T-helper 9 cell (primary cell): ENCODE data around the gene LIPH.
A peak's percentile ranks its signal among the peaks of the same experiment; 100 is the strongest.
"Not testable (repeated sequence)": the region's sequence is repeated elsewhere in the genome, so short reads cannot be mapped to it uniquely, and the experiment has no call there.

Experiments
- DNase-seq: peaks from one replicate; pipeline ENCODE4 v3.0.0-alpha.2; 2020
- total RNA-seq, 2 donors: gene quantifications; one replicate each; lab custom pipeline; 2026; lab: John Stamatoyannopoulos, UW

LIPH gene
- total RNA-seq, result 0 reads per million in 2 donors

DNA sequence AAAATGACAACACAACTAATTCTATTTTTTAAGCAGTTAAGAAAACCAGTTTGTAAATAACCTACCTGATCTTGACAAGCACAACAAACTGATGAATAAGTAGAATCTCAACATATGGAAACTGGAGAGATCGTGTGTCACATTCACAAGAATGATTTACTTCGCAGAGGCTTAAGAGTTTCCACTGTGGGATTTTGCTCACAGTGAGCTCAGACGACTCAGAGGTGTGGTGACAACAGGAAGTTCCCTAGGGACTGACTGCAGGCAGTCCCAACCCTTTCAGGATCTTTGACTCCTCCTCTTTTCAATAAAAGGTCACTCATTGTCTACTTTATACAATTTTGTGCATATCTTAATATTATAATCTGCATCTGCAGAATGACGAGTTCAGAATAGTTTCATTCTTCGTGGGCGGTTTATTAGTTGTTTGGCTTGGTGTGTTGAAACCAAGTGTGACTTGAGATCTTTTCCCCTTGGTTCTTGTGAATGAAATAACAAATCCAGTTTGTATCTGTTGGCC lies at the start of gene LIPH:
LIPH (minus strand) TSS at position 231 of the 520 bp plus-strand sequence; CDS start at position 114, 117 bp downstream.
- DNase-seq, result no peak

DNA sequence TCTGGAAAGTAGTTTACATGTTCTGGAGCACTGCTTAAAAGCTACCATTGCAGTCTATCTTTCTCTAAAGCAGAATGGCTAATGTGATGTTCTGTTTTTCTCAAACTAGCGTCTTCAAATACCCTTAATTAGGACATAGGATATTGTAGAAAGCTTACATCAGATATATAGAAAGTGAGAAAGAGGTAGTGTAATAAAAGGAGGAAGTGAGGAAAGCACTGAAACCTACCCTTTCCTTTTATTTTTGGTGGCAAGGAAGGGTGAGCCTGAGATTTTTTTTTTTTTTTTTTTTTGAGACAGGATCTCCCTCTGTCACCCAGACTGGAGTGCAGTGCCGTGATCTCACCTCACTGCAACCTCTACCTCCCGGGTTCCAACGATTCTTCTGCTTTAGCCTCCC lies 43.1 kb upstream of the LIPH start:
- no peak for DNase-seq

DNA sequence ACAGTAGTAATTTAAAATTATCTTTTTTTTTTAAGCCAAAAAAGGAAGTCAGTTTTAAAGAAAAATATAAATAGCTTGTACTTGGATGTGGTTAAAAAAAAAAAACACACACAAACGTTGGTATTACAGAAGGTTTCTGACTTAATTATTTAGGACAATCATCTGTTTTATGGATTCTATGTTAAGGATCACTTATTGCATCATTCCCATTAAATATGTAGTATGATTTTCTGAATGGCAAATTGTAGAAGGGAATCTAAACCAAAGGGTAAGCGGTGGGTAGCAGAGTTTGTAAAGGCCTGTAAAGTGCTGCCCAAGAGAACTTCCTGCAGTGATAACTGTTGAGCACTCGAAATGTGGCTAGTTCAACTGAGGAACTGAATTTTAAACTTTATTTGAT lies 41.7 kb upstream of the LIPH start:
- DNase-seq, result no peak

GRCh38 chr3:185586686-185587039 lies 34.3 kb upstream of the LIPH start:
- DNase-seq, result no peak

GRCh38 chr3:185585859-185586685 lies 33.7 kb upstream of the LIPH start, which contains the start of gene SENP2:
Gene SENP2, plus strand, starts transcription at chr3:185586295. Its CDS starts 119 bp downstream, at chr3:185586414.
- DNase-seq, result peak; percentile 99

- DNase-seq, result no peak
Measured at GRCh38 chr3:185585518-185585858, 33.1 kb upstream of the LIPH start.

DNA sequence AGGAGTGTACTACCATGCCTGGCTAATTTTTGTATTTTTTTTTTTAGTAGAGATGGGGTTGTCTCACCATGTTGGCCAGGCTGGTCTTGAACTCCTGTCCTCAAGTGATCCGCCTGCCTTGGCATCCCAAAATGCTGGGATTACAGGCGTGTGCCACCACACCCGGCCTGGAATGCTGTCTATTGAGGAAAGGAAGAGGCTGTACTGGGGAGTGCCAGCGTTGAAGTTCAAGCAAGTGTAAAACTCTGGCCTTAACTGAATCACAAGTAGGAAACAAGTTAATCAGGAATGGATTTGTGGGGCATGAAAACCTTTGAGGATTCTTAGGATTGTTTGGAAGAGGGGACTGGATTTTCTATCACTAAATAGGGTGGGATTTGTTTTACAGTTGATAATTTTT lies 32.3 kb upstream of the LIPH start:
- DNase-seq, result no peak

GRCh38 chr3:185583925-185584324 lies 31.5 kb upstream of the LIPH start:
- DNase-seq, result no peak

DNA sequence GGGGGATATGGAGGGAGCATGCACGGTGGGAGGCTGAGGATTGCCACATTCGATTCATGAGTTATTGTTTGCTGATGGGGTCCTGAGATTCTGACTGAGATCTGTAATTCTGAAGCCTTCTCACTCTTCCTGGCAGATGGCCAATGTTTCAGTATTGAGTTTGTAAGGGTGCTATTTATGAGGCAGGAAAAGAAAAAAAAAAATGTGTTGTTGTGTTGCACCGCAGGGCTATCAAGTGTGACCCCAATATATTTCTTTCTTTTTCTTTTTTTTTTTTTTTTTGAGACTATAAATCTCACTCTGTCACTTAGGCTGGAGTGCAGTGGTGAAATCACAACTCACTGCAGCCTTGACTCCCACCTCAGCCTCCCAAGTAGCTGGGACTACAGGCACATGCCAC lies 30.5 kb upstream of the LIPH start:
- DNase-seq, result no peak

- no peak for DNase-seq
Measured at GRCh38 chr3:185582236-185582635, 29.8 kb upstream of the LIPH start.

GRCh38 chr3:185575108-185575869 lies 22.9 kb upstream of the LIPH start:
- DNase-seq, result not testable (repeated sequence)

- DNase-seq, result no peak
Measured at GRCh38 chr3:185572183-185572582, 19.8 kb upstream of the LIPH start.

GRCh38 chr3:185561958-185562357 lies 9.6 kb upstream of the LIPH start:
- DNase-seq, result no peak

GRCh38 chr3:185561374-185561943 lies 9.1 kb upstream of the LIPH start:
- DNase-seq, result no peak

DNA sequence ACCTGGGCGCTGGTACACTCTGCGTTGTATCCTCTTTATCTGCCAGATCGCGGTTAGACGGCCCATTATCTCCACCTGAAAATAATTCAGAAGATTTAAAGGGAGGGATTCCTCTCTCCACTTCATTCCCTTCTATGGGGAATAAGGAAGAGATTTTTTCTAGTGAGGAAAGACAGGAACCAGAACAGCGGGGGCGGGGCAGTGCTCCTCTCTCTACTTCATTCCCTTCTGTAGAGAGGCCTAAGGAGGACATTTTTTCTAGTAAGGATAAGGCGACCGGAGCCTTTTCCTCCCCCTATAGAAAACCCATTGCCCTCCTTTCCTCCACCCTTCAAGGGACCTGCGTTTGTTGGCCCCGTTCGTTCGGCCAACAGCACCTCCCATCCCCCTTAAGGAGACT lies 8.3 kb upstream of the LIPH start:
- no peak for DNase-seq

DNA sequence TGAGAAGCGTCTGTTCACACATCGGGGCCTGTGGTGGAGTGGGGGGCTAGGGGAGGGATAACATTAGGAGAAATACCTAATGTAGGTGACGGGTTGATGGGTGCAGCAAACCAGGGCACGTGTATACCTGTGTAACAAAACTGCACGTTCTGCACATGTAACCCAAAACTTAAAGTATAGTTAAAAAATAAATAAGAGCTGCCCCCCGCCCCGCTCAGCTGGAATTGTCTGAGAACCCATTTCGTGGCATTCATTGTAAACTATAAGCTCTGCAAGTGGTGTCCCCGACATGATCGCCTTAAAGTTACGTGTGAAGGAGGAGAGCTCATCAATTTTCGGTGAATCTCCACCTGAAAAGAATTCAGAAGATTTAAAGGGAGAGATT lies 7.3 kb upstream of the LIPH start:
- DNase-seq, result no peak

DNA sequence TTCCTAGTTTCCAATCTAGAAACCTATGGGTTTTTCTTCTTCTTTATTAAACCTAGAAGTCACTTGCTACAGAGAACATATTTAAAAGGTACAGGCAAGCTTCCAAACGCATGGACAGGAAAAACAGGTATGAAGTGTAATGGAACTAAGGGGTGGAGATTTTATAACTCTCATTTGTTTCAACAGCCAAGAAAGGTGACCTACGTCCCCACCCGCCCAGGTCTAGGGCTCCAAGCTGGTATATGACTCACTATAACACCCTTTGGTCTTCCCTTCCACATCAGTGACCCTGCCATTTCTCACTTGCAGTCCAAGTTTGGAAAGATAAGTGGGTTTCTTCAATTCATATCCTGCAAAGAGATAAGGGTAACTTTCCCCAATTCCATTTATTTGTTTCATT lies 6.0 kb upstream of the LIPH start:
- no peak for DNase-seq

DNA sequence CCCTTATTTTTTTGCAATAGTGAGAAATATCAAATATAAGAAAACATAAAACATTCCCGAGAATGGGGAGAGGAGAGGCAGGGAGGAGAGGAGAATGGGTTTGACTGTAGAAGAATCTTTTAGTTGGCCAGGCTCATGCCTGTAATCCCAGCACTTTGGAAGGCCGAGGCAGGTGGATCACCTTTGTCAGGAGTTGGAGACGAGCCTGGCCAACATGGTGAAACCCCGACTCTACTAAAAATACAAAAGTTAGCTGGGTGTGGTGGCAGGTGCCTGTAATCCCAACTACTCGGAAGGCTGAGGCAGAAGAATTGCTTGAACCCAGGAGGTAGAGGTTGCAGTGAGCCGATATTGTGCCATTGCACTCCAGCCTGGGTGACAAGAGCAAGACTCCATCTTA lies 4.3 kb upstream of the LIPH start:
- not testable (repeated sequence) for DNase-seq

- no peak for DNase-seq
Measured at GRCh38 chr3:185555860-185556347, 3.5 kb upstream of the LIPH start.

DNA sequence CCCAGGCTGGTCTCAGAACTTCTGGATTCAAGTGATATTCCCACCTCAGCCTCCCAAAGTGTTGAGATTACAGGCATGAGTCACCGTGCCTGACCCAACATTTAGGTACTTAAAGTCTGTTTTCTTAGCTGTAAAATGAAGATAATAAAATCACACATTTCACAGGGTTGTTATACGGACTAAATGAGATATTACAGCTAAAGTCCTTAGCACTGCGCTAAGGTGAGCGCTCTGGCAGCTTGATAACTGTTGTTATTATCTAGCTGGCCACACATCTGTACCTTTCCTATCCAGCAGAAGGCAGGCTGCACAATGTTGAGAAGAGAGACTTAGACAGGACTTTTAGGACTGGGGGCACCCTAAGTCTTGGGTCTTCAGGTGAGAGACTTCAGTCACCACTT lies 2.7 kb upstream of the LIPH start:
- DNase-seq, result no peak

GRCh38 chr3:185549651-185550111 lies 2.7 kb downstream of the LIPH start:
- DNase-seq, result no peak

GRCh38 chr3:185549122-185549521 lies 3.3 kb downstream of the LIPH start:
- no peak for DNase-seq

DNA sequence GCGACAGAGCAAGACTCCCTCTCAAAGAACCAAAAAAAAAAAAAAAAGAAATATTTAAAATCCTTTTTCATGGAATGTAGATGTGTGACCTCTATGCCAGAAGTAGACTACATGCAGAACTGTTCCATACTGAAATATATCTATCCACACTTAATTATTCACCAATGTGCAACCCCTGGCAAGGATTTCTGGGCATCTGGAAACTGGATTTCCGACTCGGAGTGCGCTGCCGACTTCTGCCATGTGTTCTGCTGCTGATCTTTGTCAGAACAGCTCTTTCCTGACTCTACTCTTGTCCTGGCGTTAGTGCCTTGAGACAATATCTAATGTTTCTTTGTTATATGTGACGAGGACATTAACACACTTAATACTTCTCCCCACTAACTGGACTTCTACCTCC lies 11.7 kb downstream of the LIPH start:
- DNase-seq, result no peak
